Esophagus muscularis mucosa (tissue), 4 donors: ENCODE results near the gene RPL7A. TPM values are rescaled to one million over a fixed set of nuclear protein-coding genes. Genes with fewer than 3 reads are reported as not detected.
"Not testable (repeated sequence)": the region's sequence is repeated elsewhere in the genome, so short reads cannot be mapped to it uniquely, and the experiment has no call there.

Experiments
- DNase-seq: peaks from one replicate; pipeline ENCODE4 v3.0.0-alpha.2; 2017; ENCODE audit errors: extremely low spot score
- H3K27ac ChIP-seq, 4 donors: fragments of 200-600 bp; sonication (generic); replicated peaks in 1 of 4; 1 replicate in 3 of 4; 2 replicates in 1 of 4; pipeline ENCODE4 v1.5.1; 2016 to 2019; ENCODE audit warnings: mild to moderate bottlenecking in 1 of 4
- H3K27me3 ChIP-seq, 4 donors: fragments of 200-600 bp; sonication (generic); one replicate each; pipeline versions ENCODE4 v1.5.1 to v1.6.0; 2016 to 2019
- H3K36me3 ChIP-seq, 4 donors: fragments of 200-600 bp; sonication (generic); one replicate each; pipeline ENCODE4 v1.5.1; 2016 to 2019
- H3K4me1 ChIP-seq, 4 donors: fragments of 200-600 bp; sonication (generic); one replicate each; pipeline ENCODE4 v1.5.1; 2016 to 2019
- H3K4me3 ChIP-seq, 4 donors: fragments of 200-600 bp; sonication (generic); 1 replicate in 2 of 4; 2 replicates in 2 of 4; pipeline ENCODE4 v1.5.1; 2016 to 2019; ENCODE audit warnings: mild to moderate bottlenecking in 4 of 4, moderate library complexity in 1 of 4
- H3K9me3 ChIP-seq, 4 donors: fragments of 200-600 bp; sonication (generic); 1 replicate in 3 of 4; 2 replicates in 1 of 4; pipeline ENCODE4 v1.5.1; 2016 to 2019
- EP300 ChIP-seq: sonication (generic); formaldehyde crosslinking; IDR thresholded peaks from one replicate; pipeline ENCODE4 v1.6.1; 2017; ENCODE audit warnings: antibody characterized with exemption
- POLR2A ChIP-seq: fragments of 450-650 bp; IDR thresholded peaks from one replicate; pipeline ENCODE4 v1.6.1; 2017; ENCODE audit warnings: antibody characterized with exemption, moderate library complexity, mild to moderate bottlenecking, low read depth
- POLR2AphosphoS5 ChIP-seq, 2 donors: sonication (generic); formaldehyde crosslinking; IDR thresholded peaks; one replicate each; pipeline ENCODE4 v1.6.1; 2017; ENCODE audit warnings: antibody characterized with exemption in 2 of 2
- WGBS: methylation state at CpG from one replicate; pipeline ENCODE4 v1.1.5; 2018; 5-methylcytosine and 5-hydroxymethylcytosine counted together
- intact Hi-C: fragments of 100-400 bp; cut with DNase I; formaldehyde crosslinking; loops from one replicate; pipeline ENCODE4 v1.15.1; 2023
- total RNA-seq, 4 donors: library from RNA; depleted of rRNA; stranded (reverse); fragments of >200 nt; gene quantifications; one replicate each; pipeline versions ENCODE4 v1.1.0 to v1.2.1, GENCODE V29; 2016
- TF ChIP-seq, protein P1 (sequence below), 3 experiments: fragments of 200-600 bp in 2 of 3; fragments of 450-650 bp in 1 of 3; sonication (generic) in 2 of 3; IDR thresholded peaks; one replicate each; pipeline ENCODE4 v1.5.1; 2017 to 2019; ENCODE audit warnings: antibody characterized with exemption in 3 of 3, mild to moderate bottlenecking in 2 of 3, moderate library complexity in 1 of 3

The RPL7A gene
- total RNA-seq, 4 donors from 2014 or later: 1,466 to 2,142 (median 1,771) TPM

DNA sequence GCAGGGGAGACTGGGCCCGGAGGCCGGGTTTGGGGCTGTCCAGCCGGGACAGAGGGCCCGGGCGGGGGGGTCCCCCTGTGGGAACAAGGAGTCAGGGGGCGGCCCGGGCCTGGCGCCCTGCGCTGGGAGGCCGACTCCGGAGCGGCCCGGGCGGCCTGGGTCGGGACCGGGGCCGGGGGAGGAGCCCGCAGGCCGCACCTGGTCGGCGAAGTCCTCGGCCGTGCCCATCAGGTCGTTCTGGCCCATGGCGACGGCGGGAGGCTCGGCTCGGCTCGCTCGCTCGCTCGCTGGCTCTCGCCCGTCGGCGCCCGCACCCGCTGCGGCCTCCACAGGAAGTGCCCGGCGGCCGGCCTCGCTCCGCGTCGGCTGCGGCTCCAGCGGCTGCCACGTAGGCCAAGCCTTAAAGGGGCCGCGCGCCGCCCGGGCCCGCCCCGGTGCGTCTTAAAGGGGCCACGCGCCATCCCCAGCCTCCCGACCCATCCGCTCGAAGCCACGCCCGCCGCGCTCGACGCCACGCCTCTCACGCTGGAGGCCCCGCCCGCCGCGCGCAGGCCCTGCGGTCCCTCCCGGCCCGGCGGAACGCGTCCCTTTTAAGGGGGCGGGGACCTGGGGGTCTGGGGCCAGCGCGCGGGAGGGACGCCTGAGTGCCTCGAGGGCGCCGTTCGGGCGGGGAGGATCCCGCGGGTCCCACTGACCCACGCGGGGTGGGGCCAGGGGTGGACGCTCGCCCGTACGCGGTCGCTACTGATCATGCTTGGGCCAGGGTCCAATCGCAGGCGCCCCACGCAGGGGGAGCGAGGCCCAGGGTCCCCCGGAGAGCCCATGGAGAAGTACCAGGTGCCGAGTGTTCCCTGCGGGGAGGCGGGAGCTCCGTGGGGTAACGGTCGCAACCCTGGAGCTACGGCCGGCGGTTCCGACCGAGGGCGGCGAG, 28.0 kb downstream of the RPL7A start, which contains the start of the genes STKLD1 and SURF4:
Gene STKLD1, plus strand, starts transcription at position 643 of the 931 bp plus-strand sequence. Its CDS starts 108 bp downstream, at position 751.
Gene SURF4, minus strand, starts transcription at position 337 of the 931 bp plus-strand sequence. Its CDS starts 91 bp downstream, at position 246.
- Histone ChIP-seq H3K9me3 (no peaks in the 10 kb centered on the region), H3K4me1 (peaks cover 42 to 51% (median 49%) of the 10 kb centered on the region in 4 donors), H3K27ac (peak within 1 kb of the TSS; percentile 92 to 97 (median 96)), H3K4me3 (peak within 1 kb of the TSS; percentile 81 to 98 (median 93)), H3K36me3 (peaks cover 0 to 16% (median 10%) of the 10 kb centered on the region in 4 donors), H3K27me3 (no peaks in the 10 kb centered on the region)
- TF ChIP-seq POLR2AphosphoS5 (IDR thresholded peaks at IDR 0.05) (peak; percentile 82 to 85), EP300 (no peak), POLR2A (peak; percentile 68)
- TF ChIP-seq, protein P1, sequence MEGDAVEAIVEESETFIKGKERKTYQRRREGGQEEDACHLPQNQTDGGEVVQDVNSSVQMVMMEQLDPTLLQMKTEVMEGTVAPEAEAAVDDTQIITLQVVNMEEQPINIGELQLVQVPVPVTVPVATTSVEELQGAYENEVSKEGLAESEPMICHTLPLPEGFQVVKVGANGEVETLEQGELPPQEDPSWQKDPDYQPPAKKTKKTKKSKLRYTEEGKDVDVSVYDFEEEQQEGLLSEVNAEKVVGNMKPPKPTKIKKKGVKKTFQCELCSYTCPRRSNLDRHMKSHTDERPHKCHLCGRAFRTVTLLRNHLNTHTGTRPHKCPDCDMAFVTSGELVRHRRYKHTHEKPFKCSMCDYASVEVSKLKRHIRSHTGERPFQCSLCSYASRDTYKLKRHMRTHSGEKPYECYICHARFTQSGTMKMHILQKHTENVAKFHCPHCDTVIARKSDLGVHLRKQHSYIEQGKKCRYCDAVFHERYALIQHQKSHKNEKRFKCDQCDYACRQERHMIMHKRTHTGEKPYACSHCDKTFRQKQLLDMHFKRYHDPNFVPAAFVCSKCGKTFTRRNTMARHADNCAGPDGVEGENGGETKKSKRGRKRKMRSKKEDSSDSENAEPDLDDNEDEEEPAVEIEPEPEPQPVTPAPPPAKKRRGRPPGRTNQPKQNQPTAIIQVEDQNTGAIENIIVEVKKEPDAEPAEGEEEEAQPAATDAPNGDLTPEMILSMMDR (IDR thresholded peaks at IDR 0.05): peak in 1 of 3 experiments; percentile 24
- peak; percentile 98 for DNase-seq
- WGBS: no CpG with 5 or more reads among the region's 120 CpGs
- intact Hi-C loops: no loop called here

DNA sequence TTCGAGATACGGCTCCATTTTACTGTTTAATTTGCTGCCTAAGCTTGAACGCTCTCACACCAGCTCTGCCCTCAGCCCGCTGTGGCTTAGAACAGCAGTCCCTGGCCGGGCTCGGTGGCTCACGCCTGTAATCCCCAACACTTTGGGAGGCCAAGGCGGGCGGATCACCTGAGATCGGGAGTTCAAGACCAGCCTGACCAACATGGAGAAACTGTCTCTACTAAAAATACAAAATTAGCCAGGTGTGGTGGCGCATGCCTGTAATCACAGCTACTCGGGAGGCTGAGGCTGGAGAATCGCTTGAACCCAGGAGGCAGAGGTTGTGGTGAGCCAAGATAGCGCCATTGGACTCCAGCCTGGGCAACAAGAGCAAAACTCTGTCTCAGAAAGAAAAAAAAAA, 29.3 kb downstream of the RPL7A start:
- WGBS: 89% methylated on average over 13 of the region's 14 CpGs
- Histone ChIP-seq H3K27ac (peak overlapping the region in 1 of 4 donors; percentile 21), H3K36me3 (peaks cover 0 to 12% (median 10%) of the 10 kb centered on the region in 4 donors), H3K4me1 (peaks cover 29 to 38% (median 36%) of the 10 kb centered on the region in 4 donors)
- intact Hi-C loops, H3K9me3 ChIP-seq, H3K27me3 ChIP-seq, DNase-seq, H3K4me3 ChIP-seq: not testable (repeated sequence)

DNA sequence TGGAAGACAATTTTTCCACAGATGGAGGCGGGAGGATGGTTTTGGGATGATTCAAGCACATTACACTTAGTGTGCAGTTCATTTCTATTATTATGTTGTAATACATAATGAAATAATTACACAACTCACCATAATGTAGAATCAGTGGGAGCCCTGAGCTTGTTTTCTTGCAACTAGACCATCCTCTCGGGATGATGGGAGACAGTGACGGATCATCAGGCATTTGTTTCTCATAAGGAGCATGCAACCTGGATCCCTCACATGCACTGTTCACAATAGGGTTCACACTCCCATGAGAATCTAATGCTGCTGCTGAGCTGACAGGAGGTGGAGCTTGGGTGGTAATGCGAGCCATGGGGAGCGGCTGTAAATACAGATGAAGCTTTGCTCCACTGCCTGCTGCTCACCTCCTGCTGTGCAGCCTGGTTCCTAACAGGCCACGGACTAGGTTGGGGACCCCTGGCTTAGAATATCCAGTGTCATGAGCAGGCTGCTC, 29.8 kb downstream of the RPL7A start:
- H3K36me3 ChIP-seq: peaks cover 0 to 8% (median 7%) of the 10 kb centered on the region in 4 donors
- no peak for TF ChIP-seq POLR2A
- no peak for TF ChIP-seq EP300
- TF ChIP-seq POLR2AphosphoS5 (IDR thresholded peaks at IDR 0.05): no peak
- TF ChIP-seq, protein P1 (IDR thresholded peaks at IDR 0.05): no peak
- H3K27ac ChIP-seq: no peak overlapping the region
- no peaks in the 10 kb centered on the region for H3K27me3 ChIP-seq
- no peak for DNase-seq
- H3K4me3 ChIP-seq: no peak overlapping the region
- no peaks in the 10 kb centered on the region for H3K9me3 ChIP-seq
- intact Hi-C loops: no loop called here
- H3K4me1 ChIP-seq: peaks cover 24 to 33% (median 31%) of the 10 kb centered on the region in 4 donors
- 90% methylated on average over 4 of the region's 6 CpGs for WGBS

DNA sequence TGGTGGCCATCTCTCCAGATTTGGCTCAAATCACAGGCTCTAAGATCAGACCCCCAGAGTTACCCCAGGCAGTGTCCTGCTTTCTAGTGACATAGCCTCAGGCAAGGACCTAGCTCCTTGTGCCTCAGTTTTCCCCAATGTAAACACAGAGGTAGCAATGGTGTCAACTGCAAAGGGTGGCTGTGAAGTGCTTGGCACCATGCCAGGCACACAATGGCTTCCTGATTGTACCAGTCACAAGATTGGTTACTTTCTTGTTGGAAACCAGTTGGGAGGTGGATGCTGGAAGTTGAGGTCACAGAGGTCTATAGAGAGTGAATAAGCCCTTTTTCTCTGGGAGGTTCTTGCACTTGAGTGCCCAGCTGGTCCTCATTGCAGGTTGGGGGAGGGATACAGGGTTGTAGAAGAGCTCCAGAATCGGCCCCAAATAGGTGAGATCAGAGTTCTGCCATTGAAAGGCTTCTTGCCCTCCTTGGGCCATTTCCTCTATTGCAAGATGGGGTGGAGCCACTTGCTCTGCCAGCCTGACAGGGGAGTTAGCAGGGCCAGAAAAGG, 30.5 kb downstream of the RPL7A start:
- intact Hi-C loops: no loop called here
- Histone ChIP-seq H3K36me3 (peaks cover 0 to under 1% (median under 1%) of the 10 kb centered on the region in 4 donors), H3K27me3 (no peaks in the 10 kb centered on the region), H3K4me3 (no peak overlapping the region), H3K9me3 (no peaks in the 10 kb centered on the region), H3K27ac (no peak overlapping the region), H3K4me1 (peaks cover 18 to 26% (median 24%) of the 10 kb centered on the region in 4 donors)
- 90% methylated on average over 1 of the region's 1 CpG for WGBS
- TF ChIP-seq POLR2A (no peak), POLR2AphosphoS5 (IDR thresholded peaks at IDR 0.05) (no peak), EP300 (no peak)
- TF ChIP-seq, protein P1 (IDR thresholded peaks at IDR 0.05): no peak
- DNase-seq: no peak
